ENCODE results near the gene KIDINS220.
A peak's percentile ranks its signal among the peaks of the same experiment; 100 is the strongest.

The KIDINS220 gene

GRCh38 chr2:8860239-8860638 is 22.8 kb upstream of the KIDINS220 start:
- no peak overlapping the region for H3K27ac Mint-ChIP-seq
- DNase-seq (ENCODE audit: low spot score in 2 of 2) (no peak), ATAC-seq (peak; percentile 76)
- H3K4me3 Mint-ChIP-seq, result no peak overlapping the region
- no peaks in the 10 kb centered on the region for H3K4me1 Mint-ChIP-seq
- H3K9me3 Mint-ChIP-seq, result no peaks in the 10 kb centered on the region
- H3K36me3 Mint-ChIP-seq, result no peaks in the 10 kb centered on the region

- Mint-ChIP-seq H3K4me3 (no peak overlapping the region), H3K36me3 (no peaks in the 10 kb centered on the region), H3K27ac (no peak overlapping the region), H3K9me3 (no peaks in the 10 kb centered on the region), H3K4me1 (no peaks in the 10 kb centered on the region)
- DNase-seq (ENCODE audit: low spot score in 2 of 2) (no peak), ATAC-seq (no peak)
Observed at GRCh38 chr2:8858910-8859309, 21.5 kb upstream of the KIDINS220 start.

- no peaks in the 10 kb centered on the region for H3K9me3 Mint-ChIP-seq
- H3K4me1 Mint-ChIP-seq, result no peaks in the 10 kb centered on the region
- no peaks in the 10 kb centered on the region for H3K36me3 Mint-ChIP-seq
- ATAC-seq, result no peak
- no peak for DNase-seq (ENCODE audit: low spot score in 2 of 2)
- no peak overlapping the region for H3K4me3 Mint-ChIP-seq
- no peak overlapping the region for H3K27ac Mint-ChIP-seq
Observed at GRCh38 chr2:8858264-8858663, 20.9 kb upstream of the KIDINS220 start.

- DNase-seq (ENCODE audit: low spot score in 2 of 2), result no peak
Observed at GRCh38 chr2:8857709-8858108, 20.3 kb upstream of the KIDINS220 start.

GRCh38 chr2:8856176-8856575 is 18.8 kb upstream of the KIDINS220 start:
- H3K27ac Mint-ChIP-seq, result no peak overlapping the region
- ATAC-seq, result no peak
- no peak overlapping the region for H3K4me3 Mint-ChIP-seq
- no peaks in the 10 kb centered on the region for H3K9me3 Mint-ChIP-seq
- DNase-seq (ENCODE audit: low spot score in 2 of 2), result no peak
- no peaks in the 10 kb centered on the region for H3K4me1 Mint-ChIP-seq
- H3K36me3 Mint-ChIP-seq, result no peaks in the 10 kb centered on the region

More at GRCh38 chr2:8857709-8858108, 20.3 kb upstream of the KIDINS220 start:
- no peak overlapping the region for H3K27ac Mint-ChIP-seq
- H3K4me3 Mint-ChIP-seq, result no peak overlapping the region
- H3K4me1 Mint-ChIP-seq, result no peaks in the 10 kb centered on the region
- no peaks in the 10 kb centered on the region for H3K9me3 Mint-ChIP-seq
- no peak for ATAC-seq
- H3K36me3 Mint-ChIP-seq, result no peaks in the 10 kb centered on the region

GRCh38 chr2:8855010-8855409 is 17.6 kb upstream of the KIDINS220 start:
- no peak overlapping the region for H3K27ac Mint-ChIP-seq
- no peaks in the 10 kb centered on the region for H3K9me3 Mint-ChIP-seq
- no peaks in the 10 kb centered on the region for H3K4me1 Mint-ChIP-seq
- H3K36me3 Mint-ChIP-seq, result no peaks in the 10 kb centered on the region
- ATAC-seq (no peak), DNase-seq (ENCODE audit: low spot score in 2 of 2) (no peak)
- H3K4me3 Mint-ChIP-seq, result no peak overlapping the region

GRCh38 chr2:8853426-8853825 is 16.0 kb upstream of the KIDINS220 start:
- no peak overlapping the region for H3K27ac Mint-ChIP-seq
- no peaks in the 10 kb centered on the region for H3K4me1 Mint-ChIP-seq
- H3K4me3 Mint-ChIP-seq, result no peak overlapping the region
- DNase-seq (ENCODE audit: low spot score in 2 of 2) (no peak), ATAC-seq (no peak)
- no peaks in the 10 kb centered on the region for H3K9me3 Mint-ChIP-seq
- no peaks in the 10 kb centered on the region for H3K36me3 Mint-ChIP-seq

GRCh38 chr2:8851811-8852560 is 14.6 kb upstream of the KIDINS220 start:
- Mint-ChIP-seq H3K36me3 (no peaks in the 10 kb centered on the region), H3K9me3 (no peaks in the 10 kb centered on the region), H3K4me1 (no peaks in the 10 kb centered on the region), H3K4me3 (no peak overlapping the region), H3K27ac (no peak overlapping the region)
- ATAC-seq (peak; percentile 19), DNase-seq (ENCODE audit: low spot score in 2 of 2) (no peak)

- no peak overlapping the region for H3K27ac Mint-ChIP-seq
- H3K4me3 Mint-ChIP-seq, result no peak overlapping the region
- no peaks in the 10 kb centered on the region for H3K9me3 Mint-ChIP-seq
- ATAC-seq, result no peak
- no peak for DNase-seq (ENCODE audit: low spot score in 2 of 2)
- no peaks in the 10 kb centered on the region for H3K4me1 Mint-ChIP-seq
- H3K36me3 Mint-ChIP-seq, result no peaks in the 10 kb centered on the region
Observed at GRCh38 chr2:8850845-8851487, 13.6 kb upstream of the KIDINS220 start.

GRCh38 chr2:8849327-8849726 is 11.9 kb upstream of the KIDINS220 start:
- no peaks in the 10 kb centered on the region for H3K9me3 Mint-ChIP-seq
- H3K36me3 Mint-ChIP-seq, result no peaks in the 10 kb centered on the region
- DNase-seq (ENCODE audit: low spot score in 2 of 2), result no peak
- no peak overlapping the region for H3K27ac Mint-ChIP-seq
- no peak overlapping the region for H3K4me3 Mint-ChIP-seq
- H3K4me1 Mint-ChIP-seq, result no peaks in the 10 kb centered on the region
- ATAC-seq, result no peak

GRCh38 chr2:8848328-8849100 is 11.1 kb upstream of the KIDINS220 start:
- no peak for DNase-seq (ENCODE audit: low spot score in 2 of 2)
- ATAC-seq, result no peak
- H3K4me1 Mint-ChIP-seq, result no peaks in the 10 kb centered on the region
- H3K27ac Mint-ChIP-seq, result no peak overlapping the region
- no peaks in the 10 kb centered on the region for H3K36me3 Mint-ChIP-seq
- H3K4me3 Mint-ChIP-seq, result no peak overlapping the region
- H3K9me3 Mint-ChIP-seq, result no peaks in the 10 kb centered on the region

- no peaks in the 10 kb centered on the region for H3K4me1 Mint-ChIP-seq
- no peak overlapping the region for H3K27ac Mint-ChIP-seq
- no peaks in the 10 kb centered on the region for H3K36me3 Mint-ChIP-seq
- ATAC-seq, result no peak
- DNase-seq (ENCODE audit: low spot score in 2 of 2), result no peak
- H3K4me3 Mint-ChIP-seq, result no peak overlapping the region
- H3K9me3 Mint-ChIP-seq, result no peaks in the 10 kb centered on the region
Observed at GRCh38 chr2:8847400-8847799, 10.0 kb upstream of the KIDINS220 start.

- Mint-ChIP-seq H3K9me3 (no peaks in the 10 kb centered on the region), H3K27ac (no peak overlapping the region), H3K4me1 (peaks cover 17% of the 10 kb centered on the region), H3K36me3 (no peaks in the 10 kb centered on the region), H3K4me3 (no peak overlapping the region)
- DNase-seq (ENCODE audit: low spot score in 2 of 2) (no peak), ATAC-seq (no peak)
Observed at GRCh38 chr2:8841932-8842331, 4.5 kb upstream of the KIDINS220 start.

GRCh38 chr2:8840475-8841091 is 3.2 kb upstream of the KIDINS220 start:
- H3K4me1 Mint-ChIP-seq, result peaks cover 23% of the 10 kb centered on the region
- no peak overlapping the region for H3K4me3 Mint-ChIP-seq
- H3K9me3 Mint-ChIP-seq, result no peaks in the 10 kb centered on the region
- ATAC-seq, result no peak
- H3K27ac Mint-ChIP-seq, result no peak overlapping the region
- no peaks in the 10 kb centered on the region for H3K36me3 Mint-ChIP-seq
- no peak for DNase-seq (ENCODE audit: low spot score in 2 of 2)

GRCh38 chr2:8839189-8839965 is 2.0 kb upstream of the KIDINS220 start:
- no peak for DNase-seq (ENCODE audit: low spot score in 2 of 2)
- Mint-ChIP-seq H3K4me1 (peaks cover 35% of the 10 kb centered on the region), H3K4me3 (no peak overlapping the region), H3K27ac (no peak overlapping the region), H3K36me3 (no peaks in the 10 kb centered on the region), H3K9me3 (no peaks in the 10 kb centered on the region)
- ATAC-seq, result no peak

All from stimulated activated effector memory CD8-positive, alpha-beta T cell treated with anti-CD3 and anti-CD28 coated beads, Interleukin-12 subunit alpha, Interleukin-12 subunit beta, amount 100 ng/mL, for 72 hours (primary cell).